Skeletal muscle tissue (tissue), 4 donors: Measurements from ENCODE around the gene GBP1. TPM values are rescaled to one million over a fixed set of nuclear protein-coding genes. Genes with fewer than 3 reads are reported as not detected.
A peak's percentile ranks its signal among the peaks of the same experiment; 100 is the strongest.
"Not testable (repeated sequence)": the region's sequence is repeated elsewhere in the genome, so short reads cannot be mapped to it uniquely, and the experiment has no call there.

ENCODE experiments used
- H3K27ac ChIP-seq: one replicate; pipeline ENCODE4 v1.7.0; 2013; ENCODE audit warnings: mild to moderate bottlenecking, low read depth, low read length, inconsistent platforms
- H3K27me3 ChIP-seq, 3 donors: one replicate each; pipeline ENCODE4 v1.7.0; 2013; ENCODE audit warnings: low read length in 3 of 3; ENCODE audit not compliant: control insufficient read depth in 3 of 3, insufficient read depth in 3 of 3
- H3K36me3 ChIP-seq, 3 donors: one replicate each; pipeline ENCODE4 v1.7.0; 2013; ENCODE audit warnings: low read length in 3 of 3; ENCODE audit not compliant: control insufficient read depth in 3 of 3, insufficient read depth in 3 of 3
- H3K4me1 ChIP-seq, 3 donors: one replicate each; pipeline ENCODE4 v1.7.0; 2013; ENCODE audit warnings: low read length in 3 of 3, mild to moderate bottlenecking in 3 of 3; ENCODE audit not compliant: control insufficient read depth in 3 of 3, insufficient read depth in 3 of 3
- H3K4me3 ChIP-seq, 3 donors: one replicate each; pipeline ENCODE4 v1.7.0; 2013; ENCODE audit warnings: low read length in 3 of 3
- H3K9ac ChIP-seq, 3 donors: one replicate each; pipeline ENCODE4 v1.7.0; 2013; ENCODE audit warnings: low read length in 3 of 3, mild to moderate bottlenecking in 3 of 3, moderate library complexity in 2 of 3, low read depth in 1 of 3
- H3K9me3 ChIP-seq, 3 donors: one replicate each; pipeline ENCODE4 v1.7.0; 2013; ENCODE audit warnings: low read length in 3 of 3; ENCODE audit not compliant: control insufficient read depth in 3 of 3
- total RNA-seq: library from RNA; depleted of rRNA; stranded (reverse); fragments of >200 nt; gene quantifications from one replicate; pipeline ENCODE4 v1.2.3, GENCODE V29; 2014
- donor health status: Osteomylitis.

The GBP1 gene
- total RNA-seq, 1 donor from 2014 or later: 14.6 TPM

GRCh38 chr1:89088572-89088971 is 23.6 kb upstream of the GBP1 start:
- Histone ChIP-seq H3K9ac (no peak overlapping the region), H3K9me3 (no peaks in the 10 kb centered on the region), H3K27me3 (no peaks in the 10 kb centered on the region), H3K36me3 (no peaks in the 10 kb centered on the region), H3K4me3 (no peak overlapping the region), H3K27ac (no peak overlapping the region), H3K4me1 (peaks cover 0 to 4% (median 0%) of the 10 kb centered on the region in 3 donors)

GRCh38 chr1:89087241-89087640 is 22.2 kb upstream of the GBP1 start:
- H3K9me3 ChIP-seq: no peaks in the 10 kb centered on the region
- no peaks in the 10 kb centered on the region for H3K36me3 ChIP-seq
- no peak overlapping the region for H3K4me3 ChIP-seq
- H3K27ac ChIP-seq: no peak overlapping the region
- no peak overlapping the region for H3K9ac ChIP-seq
- H3K27me3 ChIP-seq: no peaks in the 10 kb centered on the region
- H3K4me1 ChIP-seq: peaks cover 0 to 4% (median 0%) of the 10 kb centered on the region in 3 donors

- no peaks in the 10 kb centered on the region for H3K36me3 ChIP-seq
- peaks cover 0 to 4% (median 0%) of the 10 kb centered on the region in 3 donors for H3K4me1 ChIP-seq
- H3K27ac ChIP-seq: no peak overlapping the region
- no peaks in the 10 kb centered on the region for H3K27me3 ChIP-seq
- H3K9ac ChIP-seq: no peak overlapping the region
- H3K4me3 ChIP-seq: no peak overlapping the region
- H3K9me3 ChIP-seq: no peaks in the 10 kb centered on the region
These were observed 20.8 kb upstream of the GBP1 start for GRCh38 chr1:89085781-89086180.

- no peak overlapping the region for H3K27ac ChIP-seq
- no peaks in the 10 kb centered on the region for H3K36me3 ChIP-seq
- no peaks in the 10 kb centered on the region for H3K4me1 ChIP-seq
- H3K4me3 ChIP-seq: no peak overlapping the region
- H3K9ac ChIP-seq: no peak overlapping the region
- H3K27me3 ChIP-seq: no peaks in the 10 kb centered on the region
- no peaks in the 10 kb centered on the region for H3K9me3 ChIP-seq
These were observed 16.0 kb upstream of the GBP1 start for GRCh38 chr1:89081005-89081404.

- H3K36me3 ChIP-seq, H3K9ac ChIP-seq, H3K4me3 ChIP-seq, H3K9me3 ChIP-seq, H3K4me1 ChIP-seq, H3K27ac ChIP-seq, H3K27me3 ChIP-seq: not testable (repeated sequence)
These were observed 15.1 kb upstream of the GBP1 start for GRCh38 chr1:89080068-89080467.

GRCh38 chr1:89072466-89073065 is 7.6 kb upstream of the GBP1 start:
- H3K27ac ChIP-seq, H3K36me3 ChIP-seq, H3K9ac ChIP-seq, H3K4me3 ChIP-seq, H3K9me3 ChIP-seq, H3K27me3 ChIP-seq, H3K4me1 ChIP-seq: not testable (repeated sequence)

GRCh38 chr1:89070509-89070908 is 5.5 kb upstream of the GBP1 start:
- Histone ChIP-seq H3K9me3 (no peaks in the 10 kb centered on the region), H3K4me1 (peaks cover 0 to 2% (median 2%) of the 10 kb centered on the region in 3 donors), H3K9ac (no peak overlapping the region), H3K27me3 (no peaks in the 10 kb centered on the region), H3K36me3 (no peaks in the 10 kb centered on the region), H3K27ac (no peak overlapping the region), H3K4me3 (peak overlapping the region; percentile 28 to 45 (median 29))

GRCh38 chr1:89069951-89070350 is 4.9 kb upstream of the GBP1 start:
- Histone ChIP-seq H3K27ac (peak overlapping the region; percentile 36), H3K27me3 (no peaks in the 10 kb centered on the region), H3K4me1 (peaks cover 0 to 3% (median 2%) of the 10 kb centered on the region in 3 donors), H3K4me3 (peak overlapping the region; percentile 28 to 45 (median 29)), H3K36me3 (no peaks in the 10 kb centered on the region), H3K9me3 (no peaks in the 10 kb centered on the region), H3K9ac (peak overlapping the region in 1 of 3 donors; percentile 5)

- peaks cover 0 to 3% (median 2%) of the 10 kb centered on the region in 3 donors for H3K4me1 ChIP-seq
- no peaks in the 10 kb centered on the region for H3K9me3 ChIP-seq
- no peaks in the 10 kb centered on the region for H3K27me3 ChIP-seq
- H3K4me3 ChIP-seq: no peak overlapping the region
- no peak overlapping the region for H3K9ac ChIP-seq
- H3K36me3 ChIP-seq: no peaks in the 10 kb centered on the region
- H3K27ac ChIP-seq: no peak overlapping the region
These were observed 3.3 kb upstream of the GBP1 start for GRCh38 chr1:89068291-89068690.

GRCh38 chr1:89064632-89065031 is 376 bp downstream of the GBP1 start:
- H3K9ac ChIP-seq: peak overlapping the region; percentile 66 to 77 (median 69)
- peak overlapping the region; percentile 79 for H3K27ac ChIP-seq
- peak overlapping the region; percentile 59 to 90 (median 66) for H3K4me3 ChIP-seq
- H3K4me1 ChIP-seq: peaks cover 0 to 4% (median 3%) of the 10 kb centered on the region in 3 donors
- H3K9me3 ChIP-seq: no peaks in the 10 kb centered on the region
- H3K27me3 ChIP-seq: no peaks in the 10 kb centered on the region
- peaks cover 0 to 2% (median 0%) of the 10 kb centered on the region in 3 donors for H3K36me3 ChIP-seq
